ENCODE results near the gene SPNS1.
"Not testable (repeated sequence)": the region's sequence is repeated elsewhere in the genome, so short reads cannot be mapped to it uniquely, and the experiment has no call there.

The SPNS1 gene, protein sequence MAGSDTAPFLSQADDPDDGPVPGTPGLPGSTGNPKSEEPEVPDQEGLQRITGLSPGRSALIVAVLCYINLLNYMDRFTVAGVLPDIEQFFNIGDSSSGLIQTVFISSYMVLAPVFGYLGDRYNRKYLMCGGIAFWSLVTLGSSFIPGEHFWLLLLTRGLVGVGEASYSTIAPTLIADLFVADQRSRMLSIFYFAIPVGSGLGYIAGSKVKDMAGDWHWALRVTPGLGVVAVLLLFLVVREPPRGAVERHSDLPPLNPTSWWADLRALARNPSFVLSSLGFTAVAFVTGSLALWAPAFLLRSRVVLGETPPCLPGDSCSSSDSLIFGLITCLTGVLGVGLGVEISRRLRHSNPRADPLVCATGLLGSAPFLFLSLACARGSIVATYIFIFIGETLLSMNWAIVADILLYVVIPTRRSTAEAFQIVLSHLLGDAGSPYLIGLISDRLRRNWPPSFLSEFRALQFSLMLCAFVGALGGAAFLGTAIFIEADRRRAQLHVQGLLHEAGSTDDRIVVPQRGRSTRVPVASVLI

DNA sequence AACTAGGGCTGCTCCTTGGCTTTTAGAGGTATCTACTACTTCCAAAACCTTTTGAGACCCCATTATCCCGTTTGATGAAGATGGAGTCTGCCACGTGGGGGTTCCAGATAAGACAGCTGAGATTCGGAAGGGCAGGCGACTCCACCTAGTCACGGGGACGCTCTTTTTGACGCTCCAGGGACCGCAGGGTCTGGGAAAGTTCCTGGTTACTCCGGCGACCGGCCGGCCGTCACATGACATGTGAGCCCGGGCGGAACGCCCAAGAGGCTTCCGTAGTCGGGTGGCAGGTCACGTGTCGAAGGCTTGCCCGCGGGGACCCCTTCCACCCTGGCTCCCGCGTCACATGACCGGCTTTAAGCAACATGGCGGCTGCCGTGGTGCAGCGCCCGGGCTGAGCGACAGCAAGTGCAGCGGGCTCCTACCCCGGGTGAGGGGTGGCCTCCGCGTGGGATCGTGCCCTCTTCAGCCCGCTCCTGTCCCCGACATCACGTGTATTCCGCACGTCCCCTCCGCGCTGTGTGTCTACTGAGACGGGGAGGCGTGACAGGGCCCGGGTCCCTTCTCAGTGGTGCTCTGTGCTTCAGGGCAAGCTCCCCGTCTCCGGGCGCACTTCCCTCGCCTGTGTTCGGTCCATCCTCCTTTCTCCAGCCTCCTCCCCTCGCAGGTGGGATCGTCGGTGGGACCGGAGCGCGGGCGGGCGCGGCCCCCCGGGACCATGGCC lies at the start of gene SPNS1:
SPNS1 (plus strand) TSS at position 342 of the 721 bp plus-strand sequence; CDS start at position 716, 374 bp downstream.
- peak; percentile 93 for DNase-seq (ENCODE audit: low spot score)

DNA sequence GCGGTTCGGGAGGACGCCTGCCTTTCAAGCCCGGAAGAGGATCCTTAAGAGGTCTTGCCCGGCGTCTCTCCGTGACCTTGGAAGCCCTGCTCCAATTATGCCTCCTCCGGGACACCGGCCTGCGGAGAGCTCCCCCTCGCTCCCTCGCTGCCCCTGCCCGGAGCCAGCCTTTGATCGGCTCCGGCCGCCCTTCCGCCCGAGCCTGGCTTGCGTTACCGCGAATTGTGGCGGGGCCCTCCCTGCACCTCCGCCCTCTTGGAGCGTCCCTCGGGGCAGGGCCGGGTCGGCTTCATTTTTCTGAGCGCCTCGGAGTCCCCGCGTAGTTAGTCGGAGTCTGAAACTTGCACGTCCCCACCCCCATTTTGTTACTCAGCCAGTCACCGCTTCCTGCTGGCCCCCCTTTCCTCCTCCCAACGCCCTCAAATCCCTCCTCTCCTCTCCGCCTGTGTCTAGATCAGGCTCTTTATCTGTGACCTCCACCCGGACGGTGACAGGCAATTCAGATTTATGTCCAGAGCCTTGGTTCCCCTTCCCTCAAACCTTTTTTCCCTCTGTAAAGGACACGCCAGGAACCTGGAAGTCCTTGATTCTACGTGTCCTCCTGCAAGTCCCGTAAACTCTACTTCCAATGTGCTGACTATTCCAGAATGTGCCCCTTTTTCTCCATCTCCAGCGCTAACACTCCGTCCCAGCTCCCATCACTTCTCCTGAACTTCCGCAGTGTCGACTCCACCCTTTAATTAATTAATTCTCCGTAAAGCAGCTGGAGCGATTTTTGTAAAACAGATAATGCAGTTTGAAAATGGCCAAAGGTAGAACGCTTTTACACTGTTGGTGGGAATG lies 49.0 kb upstream of the SPNS1 start:
- DNase-seq (ENCODE audit: low spot score) = peak; percentile 52

DNA sequence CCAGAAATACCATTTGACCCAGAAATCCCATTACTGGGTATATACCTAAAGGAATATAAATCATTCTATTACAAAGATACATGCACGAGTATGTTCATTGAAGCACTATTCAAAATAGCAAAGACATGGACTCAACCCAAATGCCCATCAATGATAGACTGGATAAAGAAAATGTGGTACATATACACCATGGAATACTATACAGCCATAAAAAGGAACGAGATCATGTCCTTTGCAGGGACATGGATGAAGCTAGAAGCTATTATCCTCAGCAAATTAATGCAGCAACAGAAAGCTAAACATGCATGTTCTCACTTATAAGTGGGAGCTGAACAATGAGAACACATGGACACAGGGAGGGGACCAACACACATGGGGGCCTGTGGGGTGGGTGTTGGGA lies 48.3 kb upstream of the SPNS1 start:
- not testable (repeated sequence) for DNase-seq (ENCODE audit: low spot score)

DNA sequence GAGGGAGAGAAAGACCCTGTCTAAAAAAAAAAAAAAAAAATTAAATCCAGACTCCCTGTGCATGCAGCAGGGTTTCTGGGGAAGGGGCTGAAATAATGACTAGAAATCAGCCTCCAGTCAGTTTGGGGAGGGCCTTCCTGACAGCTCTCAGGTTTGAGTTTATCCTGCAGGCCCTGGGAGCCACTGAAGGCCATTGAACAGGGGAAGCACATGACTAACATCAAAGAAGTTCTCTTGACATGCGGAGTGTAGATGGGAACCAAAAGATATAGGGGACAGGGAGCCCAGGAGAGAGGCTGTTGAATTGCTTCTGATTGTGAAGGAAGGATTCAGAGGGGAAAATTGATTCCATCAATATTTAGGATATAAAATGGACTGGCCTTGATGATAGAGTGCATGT lies 46.8 kb upstream of the SPNS1 start:
- no peak for DNase-seq (ENCODE audit: low spot score)

DNA sequence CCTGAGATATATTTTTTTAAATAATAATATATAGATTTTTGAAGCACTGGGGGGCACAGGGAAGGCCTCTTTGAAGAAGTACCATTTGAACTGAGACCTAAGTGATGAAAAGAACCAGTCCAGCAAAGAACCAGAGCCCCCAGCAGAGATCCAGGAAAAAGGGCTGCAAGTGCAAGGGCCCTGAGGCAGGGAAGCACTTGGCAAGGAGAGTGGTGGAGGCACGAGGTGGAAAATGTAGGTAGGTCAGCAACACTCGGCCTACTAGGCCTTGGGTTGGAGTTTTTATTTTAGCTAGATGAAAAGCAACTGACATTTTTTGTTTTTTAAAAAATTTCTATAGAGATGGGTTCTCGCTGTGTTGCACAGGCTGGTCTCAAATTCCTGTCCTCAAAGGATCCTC lies 44.4 kb upstream of the SPNS1 start:
- no peak for DNase-seq (ENCODE audit: low spot score)

DNA sequence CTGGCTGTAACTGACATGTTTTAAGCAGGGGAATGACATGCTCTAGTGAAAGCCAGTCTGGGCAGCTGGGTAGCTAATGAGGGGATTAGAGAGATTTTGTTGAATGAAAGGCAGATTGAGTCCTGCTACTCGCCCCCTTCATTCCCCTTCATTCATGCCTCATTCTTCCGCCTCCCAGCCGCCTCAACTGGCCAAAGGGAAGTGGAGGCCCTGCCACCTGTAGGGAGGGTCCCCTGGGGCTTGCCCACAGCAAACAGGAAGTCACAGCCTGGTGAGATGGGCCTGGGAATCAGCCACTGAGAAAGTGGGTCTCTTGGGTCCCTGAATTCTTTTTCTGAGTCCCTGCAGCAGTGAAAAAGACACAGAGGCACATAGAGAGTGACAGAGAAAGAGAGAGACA lies 43.9 kb upstream of the SPNS1 start:
- no peak for DNase-seq (ENCODE audit: low spot score)

DNA sequence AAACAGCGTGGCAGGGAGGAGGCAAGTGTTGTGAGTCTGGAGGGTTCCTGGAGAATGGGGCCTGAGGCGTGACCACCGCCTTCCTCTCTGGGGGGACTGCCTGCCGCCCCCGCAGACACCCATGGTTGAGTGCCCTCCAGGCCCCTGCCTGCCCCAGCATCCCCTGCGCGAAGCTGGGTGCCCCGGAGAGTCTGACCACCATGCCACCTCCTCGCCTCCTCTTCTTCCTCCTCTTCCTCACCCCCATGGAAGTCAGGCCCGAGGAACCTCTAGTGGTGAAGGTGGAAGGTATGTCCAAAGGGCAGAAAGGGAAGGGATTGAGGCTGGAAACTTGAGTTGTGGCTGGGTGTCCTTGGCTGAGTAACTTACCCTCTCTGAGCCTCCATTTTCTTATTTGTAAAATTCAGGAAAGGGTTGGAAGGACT lies 42.8 kb upstream of the SPNS1 start, which contains the start of gene CD19:
CD19 (plus strand) TSS at position 171 of the 425 bp plus-strand sequence; CDS start at position 201, 30 bp downstream.
- no peak for DNase-seq (ENCODE audit: low spot score)

DNA sequence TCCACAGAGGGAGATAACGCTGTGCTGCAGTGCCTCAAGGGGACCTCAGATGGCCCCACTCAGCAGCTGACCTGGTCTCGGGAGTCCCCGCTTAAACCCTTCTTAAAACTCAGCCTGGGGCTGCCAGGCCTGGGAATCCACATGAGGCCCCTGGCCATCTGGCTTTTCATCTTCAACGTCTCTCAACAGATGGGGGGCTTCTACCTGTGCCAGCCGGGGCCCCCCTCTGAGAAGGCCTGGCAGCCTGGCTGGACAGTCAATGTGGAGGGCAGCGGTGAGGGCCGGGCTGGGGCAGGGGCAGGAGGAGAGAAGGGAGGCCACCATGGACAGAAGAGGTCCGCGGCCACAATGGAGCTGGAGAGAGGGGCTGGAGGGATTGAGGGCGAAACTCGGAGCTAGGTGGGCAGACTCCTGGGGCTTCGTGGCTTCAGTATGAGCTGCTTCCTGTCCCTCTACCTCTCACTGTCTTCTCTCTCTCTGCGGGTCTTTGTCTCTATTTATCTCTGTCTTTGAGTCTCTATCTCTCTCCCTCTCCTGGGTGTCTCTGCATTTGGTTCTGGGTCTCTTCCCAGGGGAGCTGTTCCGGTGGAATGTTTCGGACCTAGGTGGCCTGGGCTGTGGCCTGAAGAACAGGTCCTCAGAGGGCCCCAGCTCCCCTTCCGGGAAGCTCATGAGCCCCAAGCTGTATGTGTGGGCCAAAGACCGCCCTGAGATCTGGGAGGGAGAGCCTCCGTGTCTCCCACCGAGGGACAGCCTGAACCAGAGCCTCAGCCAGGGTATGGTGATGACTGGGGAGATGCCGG lies 42.0 kb upstream of the SPNS1 start:
- no peak for DNase-seq (ENCODE audit: low spot score)

DNA sequence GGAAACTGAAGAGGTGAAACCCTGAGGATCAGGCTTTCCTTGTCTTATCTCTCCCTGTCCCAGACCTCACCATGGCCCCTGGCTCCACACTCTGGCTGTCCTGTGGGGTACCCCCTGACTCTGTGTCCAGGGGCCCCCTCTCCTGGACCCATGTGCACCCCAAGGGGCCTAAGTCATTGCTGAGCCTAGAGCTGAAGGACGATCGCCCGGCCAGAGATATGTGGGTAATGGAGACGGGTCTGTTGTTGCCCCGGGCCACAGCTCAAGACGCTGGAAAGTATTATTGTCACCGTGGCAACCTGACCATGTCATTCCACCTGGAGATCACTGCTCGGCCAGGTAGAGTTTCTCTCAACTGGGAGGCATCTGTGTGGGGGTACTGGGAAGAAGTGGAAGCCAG lies 41.4 kb upstream of the SPNS1 start:
- DNase-seq (ENCODE audit: low spot score) = no peak

DNA sequence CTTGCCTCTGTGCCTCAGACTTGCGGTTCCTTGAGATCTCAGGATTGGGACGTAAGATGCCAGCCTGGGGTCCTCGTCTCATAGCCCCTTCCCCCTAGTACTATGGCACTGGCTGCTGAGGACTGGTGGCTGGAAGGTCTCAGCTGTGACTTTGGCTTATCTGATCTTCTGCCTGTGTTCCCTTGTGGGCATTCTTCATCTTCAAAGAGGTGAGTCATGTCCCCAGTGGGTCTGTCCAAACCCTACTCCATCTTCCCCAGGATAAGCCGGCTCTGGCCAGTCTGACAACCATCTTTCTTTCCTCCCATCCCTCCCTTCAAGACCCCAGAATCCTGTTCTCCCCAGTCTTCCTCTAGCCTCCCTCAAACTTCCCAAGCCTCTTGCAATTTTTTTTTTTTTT lies 39.2 kb upstream of the SPNS1 start:
- DNase-seq (ENCODE audit: low spot score) = no peak

DNA sequence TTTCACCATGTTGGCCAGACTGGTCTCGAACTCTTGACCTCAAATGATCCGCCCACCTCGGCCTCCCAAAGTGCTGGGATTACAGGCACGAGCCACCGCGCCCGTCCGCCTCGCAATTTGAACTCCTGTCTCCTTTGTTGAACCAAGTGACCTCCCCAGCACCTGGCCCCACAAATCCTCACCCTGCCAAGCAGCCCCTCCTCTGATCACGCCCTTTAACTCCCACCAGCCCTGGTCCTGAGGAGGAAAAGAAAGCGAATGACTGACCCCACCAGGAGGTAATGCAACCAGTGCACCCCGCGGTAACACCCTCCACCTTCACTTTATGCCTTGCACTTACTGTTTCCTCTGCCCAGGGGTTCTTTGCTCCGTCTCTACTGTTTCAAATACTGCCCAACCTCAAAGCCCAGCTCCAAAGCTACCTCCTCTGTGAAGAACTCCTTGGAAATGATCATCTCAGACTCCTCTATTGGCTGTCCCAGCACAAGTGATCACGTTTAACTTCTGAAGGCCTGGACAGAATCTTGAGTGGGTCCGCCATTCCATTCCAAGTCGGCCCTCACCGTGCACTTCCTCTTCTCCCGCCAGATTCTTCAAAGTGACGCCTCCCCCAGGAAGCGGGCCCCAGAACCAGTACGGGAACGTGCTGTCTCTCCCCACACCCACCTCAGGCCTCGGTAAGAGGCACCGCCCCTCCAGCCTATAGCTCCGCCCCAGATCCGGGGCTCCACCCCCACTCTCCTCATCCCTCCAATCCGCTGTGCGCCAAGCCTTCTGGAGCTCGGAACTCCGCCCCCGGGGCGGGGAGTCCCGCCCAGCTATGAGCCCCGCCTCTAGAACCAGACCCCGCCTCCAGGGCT lies 38.4 kb upstream of the SPNS1 start:
- DNase-seq (ENCODE audit: low spot score) = peak; percentile 75

DNA sequence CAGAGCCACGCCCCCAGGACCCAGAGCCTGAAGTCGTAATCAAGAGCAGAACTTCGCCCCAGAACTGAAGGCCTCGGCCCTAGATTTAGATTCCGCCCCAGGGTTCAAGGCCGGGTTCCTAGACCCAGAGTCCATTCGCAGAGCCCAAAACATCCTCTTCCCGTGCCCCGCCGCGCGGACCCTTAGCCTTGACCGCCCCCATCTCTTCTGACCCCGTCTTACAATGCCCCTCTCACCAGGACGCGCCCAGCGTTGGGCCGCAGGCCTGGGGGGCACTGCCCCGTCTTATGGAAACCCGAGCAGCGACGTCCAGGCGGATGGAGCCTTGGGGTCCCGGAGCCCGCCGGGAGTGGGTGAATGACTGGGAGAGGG lies 37.8 kb upstream of the SPNS1 start:
- DNase-seq (ENCODE audit: low spot score) = no peak

DNA sequence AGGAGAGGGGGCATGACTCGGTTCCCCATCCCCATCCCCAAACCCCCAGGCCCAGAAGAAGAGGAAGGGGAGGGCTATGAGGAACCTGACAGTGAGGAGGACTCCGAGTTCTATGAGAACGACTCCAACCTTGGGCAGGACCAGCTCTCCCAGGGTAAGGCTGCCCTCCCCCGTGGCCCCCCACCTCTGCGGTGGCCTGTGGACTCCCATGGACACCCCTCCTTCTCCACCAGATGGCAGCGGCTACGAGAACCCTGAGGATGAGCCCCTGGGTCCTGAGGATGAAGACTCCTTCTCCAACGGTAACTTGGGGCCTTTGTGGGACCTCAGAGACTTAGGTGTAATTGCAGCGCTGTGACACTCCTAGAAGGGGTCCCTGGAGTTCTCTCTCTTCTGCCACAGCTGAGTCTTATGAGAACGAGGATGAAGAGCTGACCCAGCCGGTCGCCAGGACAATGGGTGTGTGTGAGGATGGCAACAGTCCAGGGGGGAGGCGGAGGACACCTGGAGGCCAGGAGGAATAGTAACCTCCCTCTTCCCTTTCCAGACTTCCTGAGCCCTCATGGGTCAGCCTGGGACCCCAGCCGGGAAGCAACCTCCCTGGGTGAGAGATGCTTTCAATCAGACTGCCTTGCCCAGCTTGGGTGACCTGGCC lies 37.2 kb upstream of the SPNS1 start:
- no peak for DNase-seq (ENCODE audit: low spot score)

DNA sequence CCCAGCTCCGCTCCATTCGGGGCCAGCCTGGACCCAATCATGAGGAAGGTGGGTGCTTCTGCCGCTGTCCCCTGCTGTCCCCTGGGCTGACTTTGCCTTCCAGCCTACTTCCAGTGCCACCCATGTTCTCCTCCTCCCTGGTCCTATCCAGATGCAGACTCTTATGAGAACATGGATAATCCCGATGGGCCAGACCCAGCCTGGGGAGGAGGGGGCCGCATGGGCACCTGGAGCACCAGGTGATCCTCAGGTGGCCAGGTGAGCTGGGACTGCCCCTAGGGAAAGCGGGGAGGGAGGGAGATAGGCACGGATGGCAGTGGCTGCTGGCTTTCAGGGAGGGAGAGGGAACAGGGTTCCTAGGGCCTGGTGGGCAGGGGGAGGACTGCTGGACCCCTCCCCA lies 35.9 kb upstream of the SPNS1 start:
- no peak for DNase-seq (ENCODE audit: low spot score)

DNA sequence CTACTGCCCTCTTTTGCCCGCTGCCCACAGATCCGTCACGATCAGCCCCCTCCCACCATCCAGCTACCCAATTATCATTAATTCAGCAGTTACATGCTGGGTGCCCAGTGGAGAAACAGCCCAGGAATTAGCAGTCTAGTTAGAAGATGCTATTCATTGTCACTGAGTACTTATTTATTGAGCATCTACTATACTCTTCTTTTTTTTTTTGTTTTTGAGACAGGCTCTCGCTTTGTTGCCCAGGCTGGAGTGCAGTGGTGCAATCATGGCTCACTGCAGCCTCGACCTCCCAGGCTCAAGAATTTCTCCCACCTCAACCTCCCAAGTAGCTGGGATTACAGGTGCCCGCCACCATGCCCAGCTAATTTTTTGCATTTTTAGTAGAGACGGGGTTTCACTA lies 34.8 kb upstream of the SPNS1 start:
- DNase-seq (ENCODE audit: low spot score) = not testable (repeated sequence)

DNA sequence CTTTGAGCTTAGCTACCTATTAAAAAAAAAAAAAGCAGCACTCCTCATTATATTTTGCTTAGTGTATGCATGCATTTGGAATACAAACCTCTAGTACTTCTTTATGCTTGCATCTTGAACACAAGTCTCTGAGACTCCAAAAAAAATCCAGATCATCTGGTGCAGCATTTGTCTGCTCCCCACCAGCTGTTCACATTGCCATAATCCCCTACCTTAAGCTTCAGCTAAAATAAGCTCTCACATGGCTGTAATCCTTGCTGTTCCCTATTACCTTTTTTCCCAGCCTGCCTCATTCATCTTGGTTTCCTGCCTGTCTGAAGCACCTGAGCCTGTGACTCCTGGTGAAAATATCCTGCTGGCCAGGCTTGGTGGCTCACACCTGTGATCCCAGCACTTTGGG lies 31.3 kb upstream of the SPNS1 start:
- DNase-seq (ENCODE audit: low spot score) = no peak

DNA sequence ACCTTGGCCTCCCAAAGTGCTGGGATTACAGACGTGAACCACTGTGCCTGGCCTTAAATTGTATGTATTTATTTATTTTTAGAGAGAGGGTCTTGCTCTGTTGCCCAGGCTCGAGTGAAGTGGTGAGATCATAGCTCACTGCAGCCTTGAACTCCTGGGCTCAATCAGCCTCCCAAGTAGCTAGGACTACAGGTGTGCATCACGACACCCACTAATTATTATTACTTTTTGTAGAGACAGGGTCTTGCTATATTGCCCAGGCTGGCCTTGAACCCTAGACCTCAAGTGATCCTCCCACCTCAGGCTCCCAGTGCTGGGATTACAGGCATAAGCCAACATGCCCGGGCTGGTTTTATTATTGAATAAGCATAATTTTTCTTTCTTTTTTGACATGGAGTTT lies 27.9 kb upstream of the SPNS1 start:
- no peak for DNase-seq (ENCODE audit: low spot score)

DNA sequence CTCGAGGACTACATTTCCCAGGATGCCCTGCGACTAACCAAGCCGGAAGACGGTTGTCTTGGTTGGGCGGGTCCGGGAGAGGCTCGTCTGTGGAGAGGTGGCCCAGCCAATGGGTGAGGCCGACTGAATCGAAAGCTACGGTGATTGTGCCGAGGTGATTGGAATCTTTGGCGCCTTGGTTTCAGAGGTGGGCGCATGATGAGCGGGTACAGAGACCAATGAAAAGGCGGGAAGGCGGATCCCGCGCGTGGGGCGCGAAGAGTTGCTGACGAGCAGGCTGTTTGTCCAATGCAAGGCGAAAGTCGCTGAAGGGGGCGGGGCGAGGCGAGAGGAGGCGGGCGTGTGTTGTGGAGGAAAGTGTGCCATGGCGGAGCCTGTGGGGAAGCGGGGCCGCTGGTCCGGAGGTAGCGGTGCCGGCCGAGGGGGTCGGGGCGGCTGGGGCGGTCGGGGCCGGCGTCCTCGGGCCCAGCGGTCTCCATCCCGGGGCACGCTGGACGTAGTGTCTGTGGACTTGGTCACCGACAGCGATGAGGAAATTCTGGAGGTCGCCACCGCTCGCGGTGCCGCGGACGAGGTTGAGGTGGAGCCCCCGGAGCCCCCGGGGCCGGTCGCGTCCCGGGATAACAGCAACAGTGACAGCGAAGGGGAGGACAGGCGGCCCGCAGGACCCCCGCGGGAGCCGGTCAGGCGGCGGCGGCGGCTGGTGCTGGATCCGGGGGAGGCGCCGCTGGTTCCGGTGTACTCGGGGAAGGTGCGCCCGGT lies 23.7 kb upstream of the SPNS1 start, which contains the start of gene NFATC2IP:
NFATC2IP (plus strand) TSS at position 290 of the 762 bp plus-strand sequence; CDS start at position 365, 75 bp downstream.
- peak; percentile 100 for DNase-seq (ENCODE audit: low spot score)

DNA sequence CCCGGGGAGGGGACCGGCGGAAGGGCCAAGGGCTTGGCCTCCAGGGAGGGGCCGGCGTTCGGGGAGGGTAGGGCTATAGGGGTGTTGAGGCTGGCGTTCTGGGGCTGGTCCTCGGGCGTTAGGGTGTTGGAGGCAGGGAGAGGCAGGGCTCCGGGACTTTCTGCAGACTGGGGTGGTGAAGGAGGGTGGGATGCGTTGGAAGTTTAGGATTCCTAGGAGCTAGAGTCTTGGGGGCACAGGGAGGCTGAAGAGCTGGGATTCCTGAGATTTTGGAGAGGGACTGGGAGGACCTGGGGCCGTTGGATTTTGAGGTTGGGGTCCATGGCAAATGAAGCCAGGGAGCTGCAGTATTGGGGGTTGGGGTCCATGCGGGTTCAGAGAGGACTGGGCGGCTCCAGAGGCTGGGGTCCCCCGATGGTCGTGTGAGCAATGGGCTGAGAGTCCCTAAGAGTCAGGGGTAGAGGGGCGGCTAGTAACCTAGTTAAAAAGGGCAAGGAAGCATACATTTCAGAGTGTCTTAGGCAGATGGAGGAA lies 23.1 kb upstream of the SPNS1 start:
- DNase-seq (ENCODE audit: low spot score) = no peak

Measured in pons (tissue), 1 donor.